Stimulated activated CD4-positive, alpha-beta T cell treated with anti-CD3 and anti-CD28 coated beads, Interleukin-1b, Interleukin-23, amount 100 ng/mL, for 48 hours (primary cell): Measurements from ENCODE around the gene MCAM.

Experiments
- DNase-seq: peaks from one replicate; pipeline ENCODE4 v3.0.0-alpha.2; 2020

MCAM gene

GRCh38 chr11:119306373-119306890, 10.5 kb downstream of the MCAM start:
- peak; percentile 49 for DNase-seq

DNA sequence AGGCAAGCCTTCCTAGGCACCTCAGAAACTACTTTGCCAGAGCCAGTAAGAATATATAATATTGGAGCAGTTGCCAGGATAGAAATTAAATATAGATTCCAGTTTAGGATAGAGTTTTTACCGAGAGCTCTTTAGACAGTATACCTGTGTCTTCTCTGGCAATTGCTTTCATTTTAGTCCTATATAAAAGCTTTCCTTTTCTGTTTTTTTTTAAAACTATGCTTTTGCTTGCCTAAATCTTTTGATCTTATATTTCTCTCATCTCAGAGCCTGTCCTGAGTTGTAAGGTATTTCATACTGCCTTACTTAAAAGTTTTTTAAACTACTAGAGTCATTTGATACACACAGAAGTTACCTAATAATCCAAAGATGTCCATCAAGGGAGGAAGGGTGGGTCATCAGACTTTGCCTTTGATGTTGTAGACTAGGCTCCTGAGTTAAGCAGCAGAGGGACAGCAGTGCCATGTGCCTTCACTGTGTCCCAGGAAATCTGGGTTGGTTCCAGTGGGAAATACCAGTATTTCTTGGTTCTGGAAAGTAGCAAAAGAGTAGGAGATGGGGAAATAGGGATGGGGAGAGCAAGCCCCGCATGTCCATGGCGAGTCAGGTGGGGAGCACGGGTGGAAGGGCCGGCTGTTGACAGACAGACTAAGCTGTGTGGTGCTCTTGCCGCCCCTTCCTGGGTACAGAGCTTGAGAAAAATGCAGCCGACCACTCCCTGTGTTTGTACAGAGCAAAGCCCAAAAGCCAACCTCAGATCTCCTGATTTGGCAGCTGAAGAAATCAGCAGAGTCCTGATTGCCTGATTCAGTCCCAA, 11.2 kb downstream of the MCAM start:
- no peak for DNase-seq

DNA sequence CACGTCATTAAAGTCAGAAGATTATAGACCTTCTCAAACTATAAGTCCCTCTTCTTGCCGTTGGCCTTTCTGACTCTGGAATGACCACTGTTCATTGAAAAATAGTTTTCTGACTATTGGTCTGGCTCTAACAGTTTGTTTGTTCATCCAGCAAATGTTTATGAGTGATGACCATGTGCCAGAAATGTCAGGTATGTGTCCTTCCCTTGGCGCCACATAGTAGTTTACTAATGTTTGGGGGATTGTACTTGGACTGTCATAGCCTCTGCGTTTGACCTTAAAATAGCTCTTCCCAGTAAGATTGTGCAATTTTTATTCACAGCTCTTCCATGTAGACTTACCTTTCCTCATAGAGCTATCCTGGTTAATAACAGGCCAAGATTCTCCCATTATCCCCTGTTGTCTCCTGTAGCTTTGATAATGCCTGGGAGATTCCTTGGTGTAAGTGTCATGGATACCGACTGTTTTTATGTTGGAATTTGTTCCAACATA, 13.7 kb downstream of the MCAM start:
- DNase-seq: no peak

DNA sequence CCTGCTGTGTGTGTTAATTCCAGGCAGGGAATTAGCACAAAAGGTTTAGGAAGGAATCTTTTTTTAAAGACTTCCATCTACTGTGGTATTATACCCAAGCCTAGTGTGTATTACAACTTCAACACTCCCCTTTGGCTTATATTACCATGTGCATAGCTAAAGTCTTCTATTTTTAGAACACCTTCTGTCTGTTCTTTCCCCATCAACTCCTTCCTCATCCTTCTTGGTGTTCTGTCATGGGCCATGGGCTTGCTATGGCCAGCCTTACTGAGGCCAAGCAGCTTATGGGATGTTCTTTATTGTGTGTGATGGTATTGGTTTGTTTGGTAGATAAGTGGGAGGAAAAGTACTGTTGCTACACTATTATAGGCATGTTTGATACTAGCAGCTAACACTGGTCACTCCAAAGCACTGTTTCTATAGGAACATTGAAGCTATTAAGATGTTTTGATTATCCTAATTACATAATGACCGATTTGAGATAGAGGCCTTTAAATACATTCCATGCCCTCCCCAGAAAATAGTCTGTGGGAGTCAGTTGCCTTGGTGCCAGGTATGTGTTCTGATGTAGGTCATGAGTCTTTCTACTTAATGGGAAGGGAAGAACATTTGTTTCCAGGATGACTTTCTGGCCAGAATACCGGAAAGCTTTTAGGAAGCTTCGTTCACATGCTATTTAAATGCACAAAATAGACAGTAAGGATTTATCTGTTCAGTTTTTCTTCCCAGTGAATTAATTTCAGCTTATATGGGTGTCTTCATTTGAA, 16.5 kb downstream of the MCAM start:
- no peak for DNase-seq

DNA sequence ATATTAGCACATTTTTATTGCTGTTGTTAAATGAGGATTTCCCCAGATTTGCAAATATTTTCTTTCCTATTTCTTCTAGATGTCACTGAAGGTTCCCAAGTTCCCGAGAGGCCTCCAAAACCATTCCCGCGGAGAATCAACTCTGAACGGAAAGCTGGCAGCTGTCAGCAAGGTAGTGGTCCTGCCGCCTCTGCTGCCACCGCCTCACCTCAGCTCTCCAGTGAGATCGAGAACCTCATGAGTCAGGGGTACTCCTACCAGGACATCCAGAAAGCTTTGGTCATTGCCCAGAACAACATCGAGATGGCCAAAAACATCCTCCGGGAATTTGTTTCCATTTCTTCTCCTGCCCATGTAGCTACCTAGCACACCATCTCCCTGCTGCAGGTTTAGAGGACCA, 17.5 kb downstream of the MCAM start:
- DNase-seq: no peak

DNA sequence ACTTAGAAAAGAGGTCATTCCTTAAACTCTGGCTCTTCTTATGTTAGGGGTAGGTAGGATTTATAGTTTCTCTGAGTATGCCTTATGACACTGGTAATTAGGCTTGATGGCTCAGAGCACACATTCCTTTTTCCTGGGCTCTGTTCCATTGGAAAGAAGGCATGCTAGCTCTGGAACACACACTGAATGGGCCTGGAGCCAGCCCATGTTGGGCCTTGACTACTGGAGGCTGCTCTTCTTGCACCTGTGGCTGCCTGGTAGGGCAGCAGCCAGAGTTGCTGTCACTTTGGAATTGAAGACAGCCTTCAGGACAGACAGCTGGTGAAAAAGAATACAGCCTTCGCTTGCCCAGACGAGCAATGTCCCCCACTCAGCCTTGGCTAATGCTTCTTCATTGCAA, 18.2 kb downstream of the MCAM start:
- DNase-seq: no peak

- no peak for DNase-seq
These were observed 19.0 kb downstream of the MCAM start for GRCh38 chr11:119297938-119298337.

GRCh38 chr11:119295178-119295577, 21.8 kb downstream of the MCAM start:
- DNase-seq: no peak

DNA sequence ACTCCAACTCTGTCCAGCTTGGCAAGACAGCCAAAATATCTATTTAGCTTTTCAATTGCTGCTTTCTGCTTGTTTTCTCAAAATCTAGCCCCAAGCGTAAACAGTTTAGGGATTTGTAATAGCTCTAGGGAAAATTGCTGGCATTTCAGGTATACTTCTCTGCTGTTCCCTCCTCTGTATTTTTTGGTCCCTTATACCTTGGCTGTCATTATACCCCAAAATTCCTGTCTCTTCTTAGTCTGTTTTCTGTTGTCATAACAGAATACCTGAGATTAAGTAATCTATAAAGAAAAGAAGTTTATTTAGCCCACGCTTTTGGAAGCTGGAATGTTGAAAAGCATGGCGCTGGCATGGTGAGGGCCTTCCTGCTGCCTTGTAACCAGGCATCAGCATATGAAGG, 23.5 kb downstream of the MCAM start:
- no peak for DNase-seq

GRCh38 chr11:119290894-119291497, 25.9 kb downstream of the MCAM start:
- DNase-seq: no peak

DNA sequence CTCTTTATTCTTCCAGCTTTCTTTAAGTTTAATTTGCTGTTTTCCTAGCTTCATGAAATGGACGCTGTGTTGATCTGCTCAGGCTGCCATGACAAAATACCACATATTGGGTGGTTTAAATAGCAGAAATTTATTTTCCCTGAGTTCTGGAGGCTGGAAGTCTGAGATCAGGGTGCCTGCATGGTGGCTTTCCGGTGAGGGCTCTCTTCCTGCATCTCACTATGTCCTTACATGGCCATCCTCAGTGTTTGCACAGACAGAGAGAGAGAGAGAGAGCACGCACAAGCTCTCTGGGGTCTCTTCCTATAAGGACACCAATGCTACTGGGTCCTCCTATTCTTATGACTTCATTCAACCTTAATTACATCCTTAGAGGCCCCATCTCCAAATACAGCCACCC, 28.7 kb downstream of the MCAM start:
- DNase-seq: no peak

DNA sequence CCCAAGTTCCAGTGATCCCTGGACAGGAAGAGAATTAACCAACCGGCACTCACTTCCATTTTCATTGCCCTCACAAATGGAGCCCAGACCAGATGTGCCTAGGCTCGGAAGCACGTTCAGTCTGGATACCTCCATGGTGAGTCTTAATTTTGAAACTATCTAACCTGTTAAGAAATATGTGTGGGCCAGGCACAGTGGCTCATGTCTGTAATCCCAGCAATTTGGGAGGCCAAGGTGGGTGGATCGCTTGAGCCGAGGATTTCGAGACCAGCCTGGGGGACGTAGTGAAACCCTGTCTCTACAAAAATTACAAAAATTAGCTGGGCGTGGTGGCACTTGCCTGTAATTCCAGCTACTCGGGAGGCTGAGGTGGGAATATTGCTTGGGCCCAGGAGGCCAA, 31.5 kb downstream of the MCAM start:
- DNase-seq: no peak

DNA sequence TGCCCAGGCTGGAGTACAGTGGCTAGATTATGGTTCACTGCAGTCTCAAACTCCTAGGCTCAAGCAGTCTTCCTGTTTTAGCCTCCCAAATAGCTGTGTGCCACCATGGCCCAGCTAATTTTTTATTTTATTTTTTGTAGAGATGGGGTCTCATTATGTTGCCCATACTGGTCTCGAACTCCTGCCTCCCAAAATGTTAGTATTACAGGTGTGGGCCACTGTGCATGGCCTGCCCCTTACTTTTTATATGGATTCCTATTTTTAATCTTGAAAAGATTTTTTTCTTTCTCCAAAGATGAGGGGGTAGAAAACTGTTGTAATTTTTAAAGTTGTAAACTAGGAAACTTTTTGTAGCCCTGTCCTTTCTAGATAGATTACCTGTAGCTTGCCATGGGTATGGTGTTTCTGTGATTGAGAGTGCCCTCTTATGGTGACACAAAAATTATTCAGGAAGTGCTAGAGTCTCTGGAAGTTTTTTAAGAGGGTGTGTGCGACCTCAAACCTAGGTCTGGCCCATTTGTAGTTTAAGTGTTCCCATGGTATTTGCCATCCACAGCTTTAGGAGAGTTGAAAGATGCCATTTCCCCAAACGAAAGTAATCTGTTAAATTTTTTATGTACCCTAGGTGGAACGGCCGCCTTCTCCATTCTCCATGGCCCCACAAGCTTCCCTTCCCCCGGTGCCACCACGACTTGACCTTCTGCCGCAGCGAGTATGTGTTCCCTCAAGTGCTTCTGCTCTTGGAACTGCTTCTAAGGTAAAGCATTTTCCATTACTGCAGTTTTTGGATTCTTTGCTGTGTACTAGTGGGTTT, 32.4 kb downstream of the MCAM start:
- no peak for DNase-seq

GRCh38 chr11:119282495-119282894, 34.4 kb downstream of the MCAM start:
- no peak for DNase-seq

GRCh38 chr11:119277660-119278059, 39.3 kb downstream of the MCAM start:
- no peak for DNase-seq

- DNase-seq: no peak
These were observed 43.2 kb downstream of the MCAM start for GRCh38 chr11:119273721-119274120.

DNA sequence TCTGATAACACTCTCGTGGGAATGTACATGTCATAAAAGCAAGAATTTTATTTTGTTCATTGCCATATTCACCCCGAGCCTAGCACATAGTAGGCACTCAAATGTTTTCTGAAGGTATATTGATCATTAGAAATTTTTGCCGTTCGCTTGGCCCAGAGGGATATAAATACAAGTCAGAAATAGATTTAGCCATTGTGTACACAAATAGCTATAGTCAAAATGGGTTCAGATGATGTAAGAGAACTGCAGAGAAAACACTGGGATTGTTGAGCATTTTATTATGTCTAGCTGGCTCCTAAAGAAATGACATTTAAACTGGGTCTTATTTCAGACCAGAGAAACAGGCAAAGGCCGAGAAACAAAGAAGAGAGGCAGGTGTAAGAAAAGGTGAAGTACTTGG, 49.3 kb downstream of the MCAM start:
- DNase-seq: no peak

DNA sequence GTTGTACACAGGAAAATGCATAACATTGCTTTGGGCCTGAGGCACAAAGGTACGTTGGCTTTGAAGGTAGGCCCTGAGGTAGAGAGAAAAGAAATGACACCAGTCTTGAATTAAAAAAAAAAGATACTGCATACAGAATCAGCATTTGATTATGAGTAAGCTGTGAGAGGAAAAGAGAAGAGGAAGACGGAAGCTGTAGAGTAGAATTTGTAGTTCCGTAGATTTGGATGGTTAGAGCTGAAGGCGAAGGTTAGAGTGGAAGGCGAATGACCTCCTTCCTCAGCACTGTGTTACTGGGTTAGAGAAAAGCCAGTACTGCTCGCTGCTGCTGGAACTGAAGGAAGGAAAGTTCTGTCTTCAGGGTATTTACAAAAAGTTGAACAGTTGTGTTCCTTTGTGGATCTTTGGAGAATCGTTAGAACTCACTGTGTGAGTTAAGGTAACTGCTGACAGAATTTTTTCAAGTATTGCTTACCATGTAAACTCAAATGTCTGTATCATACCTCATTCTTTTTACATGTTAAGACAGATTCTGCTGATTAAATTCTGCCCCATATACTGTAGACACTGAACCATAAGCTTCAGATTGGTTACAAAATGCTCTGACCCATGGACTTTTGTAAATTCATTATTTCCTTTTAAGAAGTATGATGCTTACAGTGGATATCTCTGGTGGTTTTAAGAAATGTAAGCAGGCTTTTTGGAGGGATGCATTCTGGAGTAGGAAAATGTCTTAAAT, 50.2 kb downstream of the MCAM start:
- DNase-seq: no peak

GRCh38 chr11:119266063-119266462, 50.9 kb downstream of the MCAM start:
- no peak for DNase-seq

DNA sequence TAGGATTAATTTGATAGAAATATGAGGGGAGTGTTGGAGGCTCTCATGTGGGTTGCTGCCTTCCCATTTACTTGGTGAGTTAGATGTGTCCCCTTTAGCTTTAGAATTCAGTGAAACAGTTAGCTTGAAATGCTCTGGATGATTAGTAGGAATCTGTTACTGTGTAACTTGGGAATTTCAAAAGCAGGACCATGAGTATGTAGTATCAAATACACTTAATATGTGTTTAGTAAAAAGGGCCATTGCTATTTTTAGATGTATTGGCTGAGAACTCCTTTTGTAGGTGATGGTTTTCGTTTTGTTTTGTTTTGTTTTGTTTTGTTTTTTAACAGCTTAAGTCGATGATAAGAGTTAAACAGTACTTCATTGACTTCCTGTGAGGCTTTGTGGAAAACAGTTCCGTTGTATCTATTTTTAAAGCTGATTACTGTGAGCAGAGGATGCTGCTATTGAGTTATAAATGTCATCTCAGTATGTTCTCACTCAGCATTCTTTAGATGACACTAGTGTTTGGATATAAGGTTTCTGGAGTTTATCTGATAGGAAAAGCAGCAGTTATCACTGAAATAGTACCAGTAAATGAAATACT, 53.5 kb downstream of the MCAM start:
- no peak for DNase-seq

GRCh38 chr11:119262668-119263351, 54.1 kb downstream of the MCAM start:
- DNase-seq: no peak
